Right hindlimb (tissue), 1 donor: ENCODE measurements around the gene KIRREL3.

ENCODE experiments used
- DNase-seq: peaks from one replicate; pipeline ENCODE4 v3.0.0-alpha.2; 2018

Gene KIRREL3

DNA sequence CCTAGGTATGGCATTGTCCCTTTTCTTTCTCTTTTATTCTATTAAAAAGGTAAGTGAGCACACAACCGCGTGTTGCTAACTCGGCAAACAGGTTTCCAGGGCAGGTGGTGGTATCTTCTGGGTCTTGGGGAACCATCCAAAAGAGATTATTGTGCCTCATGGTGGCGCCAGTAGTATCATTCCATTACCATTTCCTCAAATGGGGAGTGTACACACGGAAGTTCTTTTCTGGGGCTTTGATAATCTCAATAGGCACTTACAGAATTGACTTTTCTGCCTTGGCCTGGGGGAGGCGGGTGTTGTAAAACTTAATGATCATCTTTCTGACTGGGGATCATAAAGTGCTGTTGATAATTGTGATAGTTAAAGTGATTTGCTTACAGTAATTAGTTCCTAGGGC, 234.1 kb downstream of the KIRREL3 start:
- DNase-seq: no peak

DNA sequence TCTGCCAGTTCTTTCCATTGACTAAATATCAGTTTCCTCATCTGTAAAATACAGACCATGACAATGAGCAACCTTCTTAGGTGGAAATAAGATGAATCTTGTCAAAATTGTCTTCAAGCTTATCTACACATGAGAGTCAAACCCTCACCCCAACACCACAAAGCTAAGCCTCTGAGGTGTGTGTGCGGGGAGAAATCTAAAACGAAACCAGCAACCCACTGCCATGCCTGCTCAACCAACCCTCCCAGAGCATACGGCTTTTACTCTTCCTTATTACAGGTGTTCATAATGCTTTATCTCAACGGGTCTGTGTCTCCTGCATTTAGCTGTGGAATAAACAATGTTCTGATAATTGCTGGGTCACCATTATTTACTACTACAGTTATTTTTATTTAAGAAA, 235.4 kb downstream of the KIRREL3 start:
- DNase-seq: no peak

DNA sequence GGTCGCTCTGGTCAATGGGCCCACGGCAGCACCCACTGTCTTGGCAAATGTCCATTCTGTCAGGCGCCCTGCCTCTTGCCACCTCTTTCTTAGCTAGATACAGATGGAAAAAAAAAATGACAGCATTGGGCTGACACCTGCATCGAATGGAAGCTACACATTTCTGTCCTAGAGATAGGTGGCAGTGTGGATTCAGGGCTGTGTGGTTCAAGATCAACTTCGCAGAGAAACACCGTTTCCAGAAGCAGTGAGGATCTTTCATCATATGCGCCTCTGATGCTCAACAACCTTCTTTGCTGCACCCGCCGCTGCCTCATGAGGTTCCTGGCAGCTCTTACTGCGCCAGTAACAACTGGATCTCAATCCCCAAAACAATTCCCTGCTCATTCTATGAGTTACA, 236.3 kb downstream of the KIRREL3 start:
- DNase-seq: no peak

DNA sequence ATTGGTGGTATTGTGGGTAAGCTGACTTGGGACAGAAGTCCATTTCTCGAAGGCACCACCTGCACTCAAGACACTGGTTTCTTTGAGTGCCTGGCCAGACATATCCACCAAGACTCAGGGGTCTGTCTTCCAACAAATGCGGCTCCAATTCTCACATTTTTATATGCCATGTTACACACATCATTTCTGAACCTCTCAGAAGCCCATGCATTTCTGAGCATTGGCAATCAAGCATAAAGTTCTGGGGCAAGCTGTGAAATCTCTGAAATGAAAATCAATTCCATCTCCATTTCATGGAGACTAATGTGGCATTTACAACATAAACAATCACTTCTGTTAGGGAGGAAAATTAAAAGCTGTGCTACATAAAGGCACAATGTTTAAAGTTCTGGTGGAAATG, 243.7 kb downstream of the KIRREL3 start:
- no peak for DNase-seq

DNA sequence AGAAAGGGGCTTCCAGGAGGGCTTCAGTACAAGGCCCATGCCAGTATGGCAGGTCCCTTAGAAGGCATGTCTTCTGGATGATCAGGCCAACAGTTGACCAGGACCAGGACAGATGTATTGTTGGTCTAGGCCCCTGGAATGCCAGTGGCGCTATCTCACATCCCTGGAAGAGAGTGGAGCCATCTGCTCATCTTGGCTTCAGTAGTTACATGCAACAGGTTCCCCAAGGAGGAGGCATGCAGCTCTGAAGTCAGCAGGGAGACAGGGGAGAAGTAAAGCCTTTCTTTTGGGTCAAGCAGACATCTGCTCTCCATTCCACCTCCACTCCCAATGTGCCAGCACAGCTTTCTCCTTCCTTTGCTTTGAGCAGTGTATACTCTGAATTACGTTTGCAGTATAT, 244.1 kb downstream of the KIRREL3 start:
- DNase-seq: no peak

DNA sequence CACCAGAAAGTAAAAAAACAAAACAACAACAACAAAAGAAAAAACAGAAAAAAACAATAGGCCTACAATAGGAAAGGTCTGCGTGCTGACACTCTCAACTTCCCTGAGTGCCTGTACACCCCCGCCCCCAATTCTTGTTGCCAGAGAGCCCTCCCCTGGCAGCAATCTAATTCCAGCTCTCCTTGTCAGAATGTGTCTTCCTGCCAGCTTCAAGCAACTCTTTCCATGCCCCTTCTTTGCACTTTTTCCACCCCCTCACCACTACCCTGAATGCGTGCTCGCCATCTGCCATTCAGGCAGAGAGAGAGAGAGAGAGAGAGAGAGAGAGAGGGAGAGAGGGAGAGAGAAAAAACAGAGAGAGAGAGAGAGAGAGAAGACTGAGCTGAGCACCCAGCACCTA, 245.0 kb downstream of the KIRREL3 start:
- DNase-seq: no peak

DNA sequence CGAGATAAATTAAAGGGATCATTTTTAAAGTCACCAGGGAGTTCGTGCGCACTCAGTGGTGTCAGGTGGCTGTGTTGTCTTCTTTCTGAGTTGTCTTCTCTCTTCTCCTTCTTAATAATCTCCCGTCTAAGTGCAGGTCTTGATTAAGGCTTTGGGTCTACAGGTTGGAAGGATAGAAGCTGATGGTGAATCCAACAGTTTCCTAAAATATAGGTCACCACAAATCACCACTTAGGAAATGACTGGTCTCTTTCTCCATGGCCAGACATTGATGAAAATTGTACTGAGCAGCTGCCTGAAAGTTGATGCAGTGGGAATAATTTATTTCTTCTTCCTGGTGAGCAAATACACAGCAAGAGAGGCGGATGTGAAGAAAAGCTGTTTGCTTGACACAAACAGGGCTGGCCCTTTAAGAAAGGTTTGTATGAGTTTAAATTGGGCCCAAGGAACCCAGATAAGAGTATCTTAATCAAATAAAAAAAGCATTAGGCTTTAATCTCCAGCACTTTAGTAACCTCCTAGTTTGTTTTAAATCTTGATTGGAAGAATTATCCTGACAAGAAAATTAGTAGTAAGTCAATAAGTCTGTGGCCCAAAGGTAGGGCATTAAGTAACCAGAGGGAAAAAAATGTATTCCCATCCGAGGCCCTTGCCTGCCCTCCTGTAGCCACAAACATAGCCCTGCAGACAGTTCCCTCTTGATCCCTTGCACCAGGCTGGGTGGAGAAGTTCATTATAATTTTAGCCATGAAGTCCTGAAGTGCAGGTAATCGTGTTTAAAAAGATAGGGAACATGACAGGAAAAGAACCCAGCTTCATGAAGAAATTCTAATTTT, 245.8 kb downstream of the KIRREL3 start:
- no peak for DNase-seq

DNA sequence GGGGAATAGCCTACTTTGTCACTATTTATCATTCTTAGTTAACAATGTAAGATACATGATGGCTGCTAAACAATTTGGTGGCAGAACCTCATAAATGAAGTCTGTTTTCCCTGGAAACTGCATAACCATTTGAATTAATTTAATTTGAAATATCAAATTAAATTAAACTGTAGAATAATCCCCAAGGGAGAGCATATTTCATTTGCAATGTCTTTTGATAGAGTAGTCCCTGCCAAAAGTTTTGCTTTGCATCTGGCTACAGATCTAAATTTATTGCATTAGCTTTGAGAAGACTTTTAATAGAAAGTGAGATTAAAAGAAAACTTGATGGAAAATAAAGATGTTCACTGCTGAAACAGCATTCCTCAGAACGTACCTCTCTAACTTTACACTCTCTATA, 246.6 kb downstream of the KIRREL3 start:
- no peak for DNase-seq

DNA sequence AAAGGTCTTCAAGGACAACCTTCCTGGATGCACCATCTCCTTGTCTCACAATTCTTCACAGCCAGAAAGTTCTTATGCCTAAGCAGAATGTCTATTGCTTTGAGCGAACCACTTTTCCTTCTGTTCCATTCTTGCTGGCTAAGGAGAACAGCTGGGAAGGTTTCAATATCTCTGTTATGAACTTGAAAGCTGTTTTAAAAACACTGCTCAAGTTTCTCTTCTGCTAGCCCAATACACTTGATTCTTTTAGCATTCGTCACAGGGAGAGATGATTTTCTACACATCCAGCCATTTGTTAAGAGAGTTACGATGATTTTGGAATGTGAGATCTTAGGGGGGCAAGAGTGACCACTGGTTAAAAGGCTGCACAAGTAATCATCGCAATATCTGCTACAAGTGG, 249.3 kb downstream of the KIRREL3 start:
- no peak for DNase-seq

DNA sequence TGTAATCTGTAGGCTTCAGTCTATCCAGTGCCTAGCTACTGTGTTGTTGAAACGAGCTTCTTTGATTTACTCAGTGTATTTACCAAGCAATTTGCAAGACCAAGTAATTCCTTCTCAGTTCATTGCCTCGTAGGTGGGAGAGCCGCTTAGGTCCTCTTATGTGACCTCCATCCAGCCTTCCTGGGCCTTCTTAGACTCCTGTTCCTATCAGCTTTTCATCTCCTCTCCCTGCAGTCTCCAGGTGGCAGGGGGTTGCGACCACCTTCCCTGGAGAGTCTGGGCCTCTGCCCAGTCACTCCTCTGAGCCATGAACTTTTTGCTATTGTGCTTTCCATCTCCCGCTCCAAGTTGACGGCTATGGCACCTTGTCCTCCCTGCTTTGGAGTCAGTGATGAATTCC, 251.8 kb downstream of the KIRREL3 start:
- DNase-seq: no peak

DNA sequence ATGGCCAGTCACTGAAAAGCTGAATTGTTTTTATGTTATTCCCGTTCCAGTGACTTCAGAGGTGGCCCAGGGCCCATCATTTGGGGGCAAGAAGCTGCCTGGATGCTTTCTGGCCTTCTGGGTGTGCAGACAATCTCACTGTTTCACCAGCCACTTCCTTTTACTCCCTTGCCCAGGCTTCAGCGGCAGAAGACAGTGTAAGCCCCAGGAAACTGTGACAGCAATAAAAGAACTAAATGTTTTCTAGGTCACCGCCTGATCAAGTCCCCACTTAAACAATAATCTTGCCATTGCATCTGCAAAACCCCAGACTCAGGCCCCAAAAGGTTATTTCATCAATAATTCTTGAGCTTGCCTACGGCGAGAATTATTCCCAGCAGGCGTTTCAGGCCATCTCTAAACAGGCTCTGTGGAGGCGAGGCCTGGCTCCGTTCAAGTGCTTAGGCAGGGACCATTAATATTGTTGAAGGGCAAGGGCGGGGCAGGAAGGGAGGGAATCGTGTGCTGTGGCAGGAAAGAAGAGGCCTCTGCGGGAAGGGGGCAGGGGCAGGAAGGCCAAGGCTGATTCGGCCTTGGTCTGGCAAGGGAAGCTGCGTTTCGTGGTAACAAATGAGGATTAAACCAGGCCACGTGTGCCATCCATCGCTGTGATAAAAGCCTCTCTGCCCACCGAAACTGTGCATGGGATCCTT, 252.3 kb downstream of the KIRREL3 start:
- no peak for DNase-seq

DNA sequence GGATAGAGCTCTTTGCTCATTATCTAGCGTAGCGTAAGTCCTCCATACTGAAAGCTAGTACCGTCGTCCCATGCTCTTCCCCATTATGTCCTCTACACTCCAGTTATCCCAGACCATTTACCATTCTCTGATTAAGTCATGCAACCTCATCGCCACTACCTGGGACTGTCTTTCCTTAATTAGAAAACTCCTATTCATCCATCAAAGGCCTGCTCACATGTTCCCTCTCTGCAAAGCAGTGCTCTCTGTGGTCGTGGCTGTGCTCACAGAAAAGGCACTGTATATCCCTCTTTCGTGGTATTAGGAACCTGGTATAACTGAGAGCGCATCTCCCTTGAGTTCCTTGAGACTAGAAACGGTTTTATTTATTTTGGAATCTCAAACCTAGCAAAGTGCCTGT, 253.3 kb downstream of the KIRREL3 start:
- no peak for DNase-seq

DNA sequence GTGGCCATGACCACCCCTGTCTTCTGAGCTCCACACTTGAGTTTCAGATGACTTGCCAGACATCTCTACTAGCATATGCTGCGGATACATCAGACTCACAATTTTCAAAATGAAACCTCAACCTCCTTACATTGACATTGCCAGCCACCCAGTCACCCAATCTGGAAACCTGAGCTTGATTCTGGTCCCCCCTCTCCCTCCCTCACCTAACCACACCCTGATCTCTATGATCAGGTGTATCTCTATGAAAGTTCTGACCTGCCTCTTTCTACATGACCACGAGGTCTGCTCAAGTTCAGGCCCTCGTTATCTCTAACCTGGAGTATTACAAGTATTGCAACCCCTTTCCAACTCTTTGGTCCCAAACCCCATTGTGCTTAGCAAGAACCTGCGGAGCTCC, 254.1 kb downstream of the KIRREL3 start:
- DNase-seq: no peak

DNA sequence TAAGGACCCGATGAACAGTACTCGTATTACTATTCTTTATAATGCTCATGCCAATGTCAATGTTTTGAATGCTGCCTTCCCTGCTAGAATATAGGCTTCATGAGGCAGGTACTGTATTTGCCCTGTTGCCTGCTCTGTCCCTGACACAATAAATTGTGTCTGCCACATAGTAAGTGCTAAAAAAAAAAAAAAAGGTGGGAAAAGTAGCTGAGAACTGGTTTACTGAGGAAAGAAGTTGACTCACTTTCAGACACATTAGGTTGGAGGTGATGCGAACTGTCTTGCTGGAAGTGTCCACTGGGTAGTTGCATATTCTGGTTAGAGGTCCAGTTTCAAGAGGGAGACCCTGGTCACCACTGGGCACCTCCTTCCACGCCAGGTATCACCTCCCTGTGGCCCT, 255.9 kb downstream of the KIRREL3 start:
- DNase-seq: no peak

DNA sequence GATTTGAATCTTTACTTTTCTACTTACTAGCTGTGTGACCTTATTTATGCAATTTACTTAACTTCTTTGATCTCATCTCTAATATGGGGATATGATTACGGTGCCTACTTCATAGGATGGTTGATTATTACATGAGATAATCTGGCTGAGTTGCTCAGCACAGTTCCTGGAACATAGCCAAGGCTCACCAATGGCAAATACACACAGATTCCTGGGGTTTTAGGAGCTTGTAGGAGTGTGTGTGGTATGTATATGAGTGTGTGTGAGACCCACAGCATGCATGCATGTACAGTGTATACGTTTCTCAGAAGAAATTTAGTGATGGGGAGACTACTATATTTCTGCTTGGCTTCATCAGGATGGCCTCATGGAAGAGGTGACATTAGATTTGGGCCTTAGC, 256.9 kb downstream of the KIRREL3 start:
- DNase-seq: no peak

DNA sequence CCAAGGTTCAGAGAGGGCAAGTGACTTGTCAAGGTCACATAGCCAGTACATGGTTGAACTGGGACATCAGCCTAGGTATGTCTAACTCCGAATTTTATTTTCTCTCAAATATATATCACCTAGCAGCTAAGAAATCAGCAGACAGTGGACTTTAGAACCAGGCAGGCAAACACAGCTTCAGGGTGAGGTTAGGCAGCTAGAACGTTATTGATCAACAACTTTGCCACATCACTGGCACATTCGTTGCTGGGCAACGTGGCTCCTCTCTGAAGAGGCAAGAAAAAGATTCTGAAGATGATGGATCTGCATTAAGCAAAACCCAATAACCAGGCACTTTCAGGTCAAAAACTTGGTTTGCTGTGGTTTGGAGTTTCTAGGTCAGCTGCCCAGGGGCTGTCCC, 258.0 kb downstream of the KIRREL3 start:
- DNase-seq: no peak

DNA sequence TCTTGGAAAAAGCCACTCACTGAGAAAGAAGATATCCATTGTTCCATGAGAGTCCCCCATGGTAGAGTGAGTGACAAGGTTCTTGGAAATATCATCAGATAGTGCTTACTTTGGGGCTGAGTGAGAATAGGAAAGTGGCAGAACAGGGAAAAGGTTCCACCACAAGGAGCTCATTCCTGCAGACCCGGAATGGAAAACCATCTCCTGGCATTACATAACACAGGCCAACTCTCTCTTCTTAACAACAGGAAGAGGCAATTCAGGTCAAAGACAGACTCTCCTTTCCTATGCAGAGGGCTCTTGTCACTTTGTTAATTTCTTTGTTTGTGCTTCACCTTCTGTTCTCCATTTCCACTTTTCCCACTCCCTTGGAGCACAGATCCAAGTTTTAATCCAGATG, 259.7 kb downstream of the KIRREL3 start:
- no peak for DNase-seq

DNA sequence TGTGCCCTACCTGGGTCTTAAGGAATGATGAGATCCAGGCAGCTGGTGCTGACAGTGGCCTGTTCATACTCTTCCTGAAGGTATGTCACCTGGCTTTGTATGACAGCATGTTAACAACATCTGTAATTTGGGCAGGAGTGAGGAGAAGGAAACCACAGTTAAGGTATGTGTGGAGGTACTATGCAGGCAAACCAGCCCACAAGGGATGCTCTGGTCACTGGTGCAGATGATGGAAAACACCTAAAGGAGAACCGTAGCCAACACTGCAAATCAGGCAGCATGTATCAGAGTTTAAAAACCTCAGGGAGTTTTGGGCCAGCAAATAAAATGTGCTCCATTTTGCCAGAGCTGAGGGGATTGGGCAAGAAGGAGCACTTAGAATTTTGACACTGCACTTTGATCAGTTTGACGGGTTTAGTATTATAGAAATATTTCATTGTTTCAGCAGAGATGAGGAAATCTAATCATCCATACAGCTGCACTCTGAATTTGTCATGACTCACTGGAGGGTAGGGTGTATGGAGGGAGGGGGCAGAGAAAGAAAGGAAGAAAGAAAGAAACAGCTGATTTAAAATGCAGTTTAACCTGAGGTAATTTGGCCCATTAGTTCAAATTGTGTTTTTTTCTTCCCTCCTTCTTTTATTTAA, 260.9 kb downstream of the KIRREL3 start:
- DNase-seq: no peak

DNA sequence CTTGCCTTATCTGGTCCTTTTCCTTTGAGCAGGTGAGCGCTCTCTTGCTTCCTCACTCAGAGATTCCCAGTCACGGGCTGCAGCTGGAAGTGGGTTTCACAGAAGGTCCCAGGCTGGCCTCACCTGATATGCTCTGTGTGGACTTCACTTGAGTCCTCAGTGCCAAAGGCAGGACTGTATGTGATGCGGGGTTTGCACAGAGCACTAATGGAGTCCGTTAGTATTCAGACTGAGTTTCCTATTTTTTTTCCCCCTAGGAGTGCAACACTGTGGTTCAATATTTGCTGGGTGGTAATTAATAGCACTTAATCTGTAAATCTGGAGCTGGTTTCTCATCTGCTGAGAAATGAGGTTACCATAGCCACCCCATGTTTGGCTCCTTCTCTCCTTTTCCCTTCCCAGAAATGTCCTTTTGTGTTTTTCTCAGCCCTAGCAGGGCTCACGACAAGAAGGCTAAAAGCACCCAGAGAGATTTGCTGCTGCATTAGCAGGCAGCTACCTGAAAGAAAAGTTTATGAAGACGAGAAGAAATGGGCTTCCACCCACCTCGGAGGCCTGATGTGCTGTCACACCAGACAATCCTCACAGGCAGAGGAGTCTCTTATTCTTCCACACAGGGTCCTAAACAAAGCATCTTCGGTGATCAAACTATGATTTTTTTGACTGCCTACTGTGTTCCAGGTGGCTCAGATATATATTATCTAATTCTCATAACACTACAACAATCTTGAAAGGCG, 262.1 kb downstream of the KIRREL3 start:
- no peak for DNase-seq

DNA sequence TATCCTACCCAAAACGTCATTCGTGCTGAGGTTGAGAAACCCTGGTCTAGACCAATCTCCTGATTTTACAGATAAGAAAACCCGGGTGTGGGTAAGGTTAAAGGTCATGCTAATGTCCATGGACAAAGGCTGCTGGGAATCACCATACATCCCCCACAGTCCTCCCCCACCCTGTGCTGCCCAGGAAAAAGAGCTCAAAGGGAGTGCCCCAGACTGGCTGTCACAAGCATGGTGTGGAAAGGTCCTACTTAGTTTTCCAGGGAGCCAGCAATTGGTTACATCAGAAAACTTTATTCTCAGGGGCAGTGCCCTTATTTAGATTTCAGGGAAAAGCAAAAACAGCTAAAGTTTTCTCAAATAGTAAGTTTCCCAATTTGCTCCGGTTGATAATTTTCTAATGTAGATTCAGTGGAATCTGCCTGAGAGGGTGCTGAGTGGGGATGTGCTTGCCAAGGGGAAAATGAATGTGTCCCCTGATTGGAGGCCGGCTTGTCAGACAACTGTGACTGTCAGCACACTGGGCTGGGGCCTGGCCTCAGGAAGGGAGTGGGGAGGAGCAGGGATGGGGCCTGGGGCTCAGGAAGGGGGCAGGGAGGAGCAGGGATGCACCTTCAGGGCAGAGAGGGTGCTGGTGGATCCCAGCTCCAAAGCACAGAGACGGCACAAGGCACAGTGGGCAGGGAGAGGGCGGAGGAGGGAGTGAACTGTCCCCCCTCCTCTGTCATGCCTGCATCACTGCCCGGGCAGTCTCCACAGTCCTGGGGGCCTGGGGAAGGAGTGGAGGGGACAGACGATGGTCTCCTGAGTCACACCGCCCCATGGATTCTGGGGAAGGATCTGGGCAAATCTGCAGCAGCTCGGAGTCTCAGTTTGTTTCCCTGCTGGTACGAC, 263.6 kb downstream of the KIRREL3 start:
- DNase-seq: no peak

DNA sequence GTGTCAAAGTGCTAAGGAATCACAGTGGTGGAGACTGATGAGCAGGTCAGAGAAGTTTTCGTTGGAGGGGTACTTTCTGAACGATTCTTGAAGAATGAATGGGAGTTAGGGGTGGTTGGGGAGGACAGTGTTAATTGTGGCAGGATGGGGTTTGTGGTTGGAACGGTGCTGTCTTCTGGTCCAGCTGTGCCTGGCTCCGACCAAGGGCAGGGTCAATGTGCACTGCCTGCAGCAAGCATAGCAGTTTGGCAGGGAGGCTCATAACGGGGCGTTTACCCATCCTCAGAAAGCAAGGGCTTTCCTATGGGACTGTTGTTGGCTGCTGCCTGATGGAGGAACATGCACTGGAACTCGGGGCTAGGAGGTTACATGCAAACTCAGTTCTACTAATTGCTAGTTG, 265.8 kb downstream of the KIRREL3 start:
- DNase-seq: no peak

DNA sequence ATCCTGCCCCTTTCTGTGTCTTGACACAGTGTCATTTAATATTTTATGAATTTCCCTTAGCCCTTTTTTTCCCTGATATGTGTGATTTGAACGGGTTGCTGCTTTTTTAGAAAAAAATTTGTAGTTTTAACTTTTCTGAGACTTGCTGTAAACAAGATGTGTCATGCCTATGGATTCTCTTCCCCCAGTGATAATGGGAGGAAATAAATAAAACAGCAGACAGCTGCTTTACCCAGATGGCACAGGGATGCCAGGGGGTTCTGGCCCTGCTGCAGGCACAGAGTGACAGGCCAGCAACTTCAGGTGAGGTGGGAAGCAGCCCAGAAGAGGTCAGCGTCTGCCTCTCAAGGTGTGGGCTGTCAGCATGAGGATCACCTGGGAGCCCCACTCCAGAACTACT, 266.9 kb downstream of the KIRREL3 start:
- DNase-seq: no peak
